Nephron progenitor cell (in vitro differentiated cells): Measurements from ENCODE around the gene BIN2.
"Not testable (repeated sequence)": the region's sequence is repeated elsewhere in the genome, so short reads cannot be mapped to it uniquely, and the experiment has no call there.

ENCODE experiments used
- DNase-seq: peaks from one replicate; pipeline ENCODE4 v3.0.0; 2021
- H3K27ac Mint-ChIP-seq: 2 replicates; pipeline ENCODE4 v1.8.0; 2021; ENCODE audit warnings: mild to moderate bottlenecking, moderate library complexity, mixed read lengths
- H3K27me3 Mint-ChIP-seq: 2 replicates; pipeline ENCODE4 v1.8.0; 2021; ENCODE audit warnings: mild to moderate bottlenecking, low read depth, mixed read lengths; ENCODE audit not compliant: poor library complexity
- H3K36me3 Mint-ChIP-seq: 2 replicates; pipeline ENCODE4 v1.8.0; 2021; ENCODE audit warnings: low read depth, mixed read lengths
- H3K4me1 Mint-ChIP-seq: 2 replicates; pipeline ENCODE4 v1.8.0; 2021; ENCODE audit warnings: mixed read lengths
- H3K4me3 Mint-ChIP-seq: 2 replicates; pipeline ENCODE4 v1.8.0; 2021; ENCODE audit warnings: mild to moderate bottlenecking, moderate library complexity, mixed read lengths
- H3K9me3 Mint-ChIP-seq: 2 replicates; pipeline ENCODE4 v1.8.0; 2021; ENCODE audit warnings: mild to moderate bottlenecking, moderate library complexity, mixed read lengths
- TF ChIP-seq, protein P1 (sequence below): fragments of 200-600 bp; sonication (generic); IDR thresholded peaks from 2 replicates; pipeline ENCODE4 v1.5.0; 2021; ENCODE audit warnings: antibody characterized with exemption

BIN2 gene

DNA sequence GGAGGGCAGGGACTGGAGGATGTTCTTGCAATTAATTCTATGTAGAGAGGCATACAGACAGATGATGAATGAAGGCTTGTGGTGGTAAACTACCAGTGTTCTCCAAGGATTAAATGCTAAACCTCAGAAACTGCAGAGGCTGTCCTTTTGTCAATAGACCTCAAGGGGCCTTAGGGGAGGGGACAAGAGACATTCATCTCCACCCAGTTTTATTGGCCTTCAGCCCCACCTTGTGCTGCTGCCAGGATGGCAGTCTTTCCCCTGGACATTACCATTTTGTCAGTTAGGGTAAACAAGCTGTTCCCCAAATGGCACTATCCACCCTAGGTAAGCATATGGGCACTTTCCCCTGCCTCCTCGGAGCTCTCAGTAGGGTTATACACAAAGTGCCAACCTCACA is 48.9 kb downstream of the BIN2 start:
- Mint-ChIP-seq H3K36me3 (no peaks in the 10 kb centered on the region), H3K4me3 (no peak overlapping the region), H3K27me3 (peaks cover 25% of the 10 kb centered on the region), H3K27ac (peak overlapping the region; percentile 61), H3K9me3 (no peaks in the 10 kb centered on the region), H3K4me1 (peaks cover 9% of the 10 kb centered on the region)
- TF ChIP-seq, protein P1, sequence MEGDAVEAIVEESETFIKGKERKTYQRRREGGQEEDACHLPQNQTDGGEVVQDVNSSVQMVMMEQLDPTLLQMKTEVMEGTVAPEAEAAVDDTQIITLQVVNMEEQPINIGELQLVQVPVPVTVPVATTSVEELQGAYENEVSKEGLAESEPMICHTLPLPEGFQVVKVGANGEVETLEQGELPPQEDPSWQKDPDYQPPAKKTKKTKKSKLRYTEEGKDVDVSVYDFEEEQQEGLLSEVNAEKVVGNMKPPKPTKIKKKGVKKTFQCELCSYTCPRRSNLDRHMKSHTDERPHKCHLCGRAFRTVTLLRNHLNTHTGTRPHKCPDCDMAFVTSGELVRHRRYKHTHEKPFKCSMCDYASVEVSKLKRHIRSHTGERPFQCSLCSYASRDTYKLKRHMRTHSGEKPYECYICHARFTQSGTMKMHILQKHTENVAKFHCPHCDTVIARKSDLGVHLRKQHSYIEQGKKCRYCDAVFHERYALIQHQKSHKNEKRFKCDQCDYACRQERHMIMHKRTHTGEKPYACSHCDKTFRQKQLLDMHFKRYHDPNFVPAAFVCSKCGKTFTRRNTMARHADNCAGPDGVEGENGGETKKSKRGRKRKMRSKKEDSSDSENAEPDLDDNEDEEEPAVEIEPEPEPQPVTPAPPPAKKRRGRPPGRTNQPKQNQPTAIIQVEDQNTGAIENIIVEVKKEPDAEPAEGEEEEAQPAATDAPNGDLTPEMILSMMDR = no peak
- DNase-seq = no peak

DNA sequence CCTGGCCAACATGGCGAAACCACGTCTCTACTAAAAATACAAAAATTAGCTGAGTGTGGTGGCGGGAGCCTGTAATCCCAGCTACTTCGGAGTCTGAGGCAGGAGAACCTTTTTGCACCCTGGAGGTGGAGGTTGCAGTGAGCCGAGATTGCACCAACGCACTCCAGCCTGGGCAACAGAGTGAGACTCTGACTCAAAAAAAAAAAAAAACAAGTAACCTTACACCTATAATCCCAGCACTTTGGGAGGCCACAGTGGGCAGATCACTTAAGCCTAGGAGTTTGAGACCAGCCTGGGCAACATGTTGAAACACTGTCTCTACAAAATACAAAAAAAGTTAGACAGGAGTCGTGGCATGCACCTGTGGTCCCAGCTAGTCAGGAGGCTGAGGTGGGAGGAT is 51.2 kb downstream of the BIN2 start:
- not testable (repeated sequence) for H3K27ac Mint-ChIP-seq, H3K4me3 Mint-ChIP-seq, H3K9me3 Mint-ChIP-seq, DNase-seq, H3K36me3 Mint-ChIP-seq
- peaks cover 33% of the 10 kb centered on the region for H3K27me3 Mint-ChIP-seq
- peaks cover 13% of the 10 kb centered on the region for H3K4me1 Mint-ChIP-seq

- Mint-ChIP-seq H3K4me1 (peaks cover 13% of the 10 kb centered on the region), H3K27me3 (peaks cover 37% of the 10 kb centered on the region), H3K36me3 (no peaks in the 10 kb centered on the region), H3K27ac (no peak overlapping the region), H3K9me3 (no peaks in the 10 kb centered on the region), H3K4me3 (peak overlapping the region; percentile 93)
- no peak for DNase-seq
- TF ChIP-seq, protein P1 = no peak
Observed at GRCh38 chr12:51270951-51271518, 52.9 kb downstream of the BIN2 start.

- peak; percentile 83 for DNase-seq
- H3K4me1 Mint-ChIP-seq = peaks cover 13% of the 10 kb centered on the region
- H3K27ac Mint-ChIP-seq = peak within 1 kb of the TSS; percentile 83
- H3K27me3 Mint-ChIP-seq = peaks cover 37% of the 10 kb centered on the region
- no peaks in the 10 kb centered on the region for H3K9me3 Mint-ChIP-seq
- peaks cover 5% of the 10 kb centered on the region for H3K36me3 Mint-ChIP-seq
- H3K4me3 Mint-ChIP-seq = peak within 1 kb of the TSS; percentile 93
- TF ChIP-seq, protein P1 = no peak
Observed at GRCh38 chr12:51270067-51270950, 53.7 kb downstream of the BIN2 start, which contains the start of gene SMAGP. Gene SMAGP, minus strand, starts transcription at chr12:51270415. Its CDS starts 1,137 bp downstream, at chr12:51269278.

DNA sequence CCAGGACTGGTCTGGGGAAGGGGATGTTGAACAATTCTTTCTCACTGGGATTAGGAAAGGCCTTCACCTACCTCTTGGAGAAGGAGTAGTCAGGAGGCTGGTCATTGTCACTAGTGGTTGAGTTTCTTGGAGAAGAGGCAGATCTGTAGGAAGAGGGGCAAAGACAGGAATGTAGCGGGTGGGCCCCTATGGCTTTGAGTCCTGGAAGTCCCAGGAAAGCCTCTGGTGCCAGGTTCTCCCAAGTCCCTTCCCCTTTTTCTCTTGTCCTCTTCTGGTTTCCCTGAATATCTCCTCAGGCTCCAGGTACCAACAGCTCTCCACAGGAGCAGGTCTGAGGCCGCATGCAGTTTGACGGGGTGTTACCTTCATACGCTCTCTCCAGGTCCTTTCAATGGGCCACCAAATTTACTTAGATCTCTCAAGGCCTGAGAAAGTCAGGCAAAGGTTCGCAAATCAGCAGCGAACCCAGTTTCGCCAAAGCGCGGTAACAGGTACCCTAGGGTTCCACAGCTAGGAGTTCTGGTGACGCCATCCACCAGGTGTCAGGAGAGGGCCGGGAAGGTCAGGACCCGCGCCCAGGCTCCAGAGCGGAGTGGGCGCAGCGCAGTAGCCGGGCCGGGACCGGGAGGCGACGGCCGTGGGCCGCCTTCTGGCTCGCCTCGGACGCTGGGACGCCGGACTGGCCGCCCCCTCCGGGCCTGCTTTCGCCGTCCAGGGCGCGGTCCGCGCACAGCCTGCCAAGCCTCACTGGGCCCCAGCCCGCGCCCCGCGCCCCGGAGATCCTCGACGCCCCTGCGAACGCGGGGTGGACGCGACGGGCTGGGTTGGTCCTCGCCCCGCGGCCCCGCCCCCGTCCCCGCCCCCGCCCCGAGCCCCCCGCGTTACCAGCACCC is 54.6 kb downstream of the BIN2 start:
- TF ChIP-seq, protein P1 = no peak
- peaks cover 5% of the 10 kb centered on the region for H3K36me3 Mint-ChIP-seq
- H3K27ac Mint-ChIP-seq = peak overlapping the region; percentile 83
- peak; percentile 59 for DNase-seq
- peaks cover 37% of the 10 kb centered on the region for H3K27me3 Mint-ChIP-seq
- no peaks in the 10 kb centered on the region for H3K9me3 Mint-ChIP-seq
- peaks cover 13% of the 10 kb centered on the region for H3K4me1 Mint-ChIP-seq
- peak overlapping the region; percentile 81 for H3K4me3 Mint-ChIP-seq

- Mint-ChIP-seq H3K36me3 (peaks cover 5% of the 10 kb centered on the region), H3K27me3 (peaks cover 15% of the 10 kb centered on the region), H3K4me3 (no peak overlapping the region), H3K27ac (no peak overlapping the region), H3K9me3 (no peaks in the 10 kb centered on the region), H3K4me1 (peaks cover 4% of the 10 kb centered on the region)
- TF ChIP-seq, protein P1 = no peak
- no peak for DNase-seq
Observed at GRCh38 chr12:51265024-51265423, 59.0 kb downstream of the BIN2 start.
